GM18519 (cell line): ENCODE data around the gene CADPS2.
"Not testable (repeated sequence)": the region's sequence is repeated elsewhere in the genome, so short reads cannot be mapped to it uniquely, and the experiment has no call there.

Experiments
- ATAC-seq: cut with Tn5 transposase; IDR thresholded peaks from one replicate; pipeline ENCODE4 v1.9.1; 2021; ENCODE audit warnings: mild to moderate bottlenecking, moderate library complexity; ENCODE audit not compliant: unreplicated experiment, low FRiP score

Gene CADPS2

GRCh38 chr7:122303531-122304318 lies 582.5 kb downstream of the CADPS2 start:
- no peak for ATAC-seq

GRCh38 chr7:122302761-122303530 lies 583.3 kb downstream of the CADPS2 start:
- no peak for ATAC-seq

GRCh38 chr7:122301858-122302760 lies 584.2 kb downstream of the CADPS2 start:
- no peak for ATAC-seq

- no peak for ATAC-seq
Measured at GRCh38 chr7:122300956-122301833, 585.1 kb downstream of the CADPS2 start.

GRCh38 chr7:122300211-122300932 lies 585.9 kb downstream of the CADPS2 start:
- ATAC-seq, result no peak

- ATAC-seq, result no peak
Measured at GRCh38 chr7:122299624-122300210, 586.5 kb downstream of the CADPS2 start.

GRCh38 chr7:122298618-122299017 lies 587.6 kb downstream of the CADPS2 start:
- no peak for ATAC-seq

GRCh38 chr7:122298131-122298530 lies 588.1 kb downstream of the CADPS2 start:
- ATAC-seq, result no peak

GRCh38 chr7:122291189-122291588 lies 595.1 kb downstream of the CADPS2 start:
- ATAC-seq, result no peak

GRCh38 chr7:122290476-122290875 lies 595.8 kb downstream of the CADPS2 start:
- ATAC-seq, result no peak

- ATAC-seq, result no peak
Measured at GRCh38 chr7:122289426-122289825, 596.8 kb downstream of the CADPS2 start.

GRCh38 chr7:122284608-122285007 lies 601.7 kb downstream of the CADPS2 start:
- ATAC-seq, result not testable (repeated sequence)

- ATAC-seq, result no peak
Measured at GRCh38 chr7:122273117-122273516, 613.1 kb downstream of the CADPS2 start.

- no peak for ATAC-seq
Measured at GRCh38 chr7:122269241-122269640, 617.0 kb downstream of the CADPS2 start.
